Measurements from ENCODE around the gene TXNRD1. TPM values are rescaled to one million over a fixed set of nuclear protein-coding genes. Genes with fewer than 3 reads are reported as not detected.
A peak's percentile ranks its signal among the peaks of the same experiment; 100 is the strongest.
"Not testable (repeated sequence)": the region's sequence is repeated elsewhere in the genome, so short reads cannot be mapped to it uniquely, and the experiment has no call there.

TXNRD1 gene
- total RNA-seq, 4 donors from 2014 or later = 170 to 313 (median 247) TPM

GRCh38 chr12:104172570-104172947, 43.0 kb upstream of the TXNRD1 start:
- ATAC-seq (ENCODE audit: low FRiP score) (no peak), DNase-seq (ENCODE audit: low spot score) (no peak)
- TF ChIP-seq CTCF (IDR thresholded peaks at IDR 0.05) = no peak

DNA sequence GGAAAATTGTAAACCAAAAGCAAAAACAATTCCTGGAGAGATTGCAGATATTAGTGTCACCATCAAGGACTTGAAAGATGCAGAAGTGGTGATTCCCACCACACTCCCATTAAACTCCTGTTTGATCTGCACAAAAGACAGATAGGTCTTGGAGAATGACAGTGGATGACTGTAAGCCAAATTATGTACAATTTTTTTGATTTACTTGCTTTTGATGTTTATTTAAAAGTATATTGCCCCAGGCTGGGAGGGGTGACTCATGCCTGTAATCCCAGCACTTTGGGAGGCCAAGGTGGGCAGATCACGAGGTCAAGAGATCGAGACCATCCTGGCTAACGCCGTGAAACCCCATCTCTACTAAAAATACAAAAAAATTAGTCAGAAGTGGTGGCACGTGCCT, 41.8 kb upstream of the TXNRD1 start:
- not testable (repeated sequence) for ATAC-seq (ENCODE audit: low FRiP score); DNase-seq (ENCODE audit: low spot score)

DNA sequence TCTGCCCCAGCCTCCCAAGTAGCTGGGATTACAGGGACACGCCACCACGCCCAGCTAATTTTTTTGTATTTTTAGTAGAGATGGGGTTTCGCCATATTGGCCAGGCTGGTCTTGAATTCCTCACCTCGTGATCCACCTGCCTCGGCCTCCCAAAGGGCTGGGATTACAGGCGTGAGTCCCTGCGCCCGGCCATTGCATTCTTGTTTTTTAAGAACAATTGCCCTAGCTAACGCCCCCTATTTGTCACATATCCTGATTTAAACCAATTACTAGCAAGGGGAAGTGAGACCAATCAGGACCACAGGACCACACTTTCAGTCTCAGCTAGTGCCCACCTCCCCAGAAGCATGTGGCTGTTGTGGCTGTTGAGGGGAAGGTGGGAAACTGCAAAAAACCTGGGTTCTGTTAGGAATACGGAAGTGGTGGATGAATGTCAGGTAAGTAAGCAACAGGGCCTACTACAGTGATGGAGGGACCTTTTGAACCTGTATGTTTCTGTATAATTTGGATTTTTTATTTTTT, 39.8 kb upstream of the TXNRD1 start:
- no peak for DNase-seq (ENCODE audit: low spot score)
- ATAC-seq (ENCODE audit: low FRiP score) = no peak
- TF ChIP-seq CTCF (IDR thresholded peaks at IDR 0.05) = no peak

DNA sequence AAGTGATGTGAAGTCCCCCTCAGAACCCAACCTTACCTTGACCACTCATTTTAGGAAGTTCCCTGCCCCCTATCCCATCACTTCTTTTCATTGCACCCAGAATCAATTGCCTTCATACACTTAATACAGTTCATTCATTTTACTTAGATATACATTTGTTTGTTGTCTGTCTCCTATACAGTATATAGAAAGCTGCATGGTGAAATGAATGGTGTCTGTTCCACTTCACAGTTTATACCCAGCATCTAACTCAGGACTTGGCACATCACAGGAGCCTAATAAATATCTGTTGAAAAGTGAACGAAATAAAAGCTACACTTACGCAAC, 38.3 kb upstream of the TXNRD1 start:
- no peak for TF ChIP-seq CTCF (IDR thresholded peaks at IDR 0.05)
- DNase-seq (ENCODE audit: low spot score) (no peak), ATAC-seq (ENCODE audit: low FRiP score) (no peak)

- no peak for TF ChIP-seq CTCF (IDR thresholded peaks at IDR 0.05)
Observed at GRCh38 chr12:104177663-104178501, 37.7 kb upstream of the TXNRD1 start.

DNA sequence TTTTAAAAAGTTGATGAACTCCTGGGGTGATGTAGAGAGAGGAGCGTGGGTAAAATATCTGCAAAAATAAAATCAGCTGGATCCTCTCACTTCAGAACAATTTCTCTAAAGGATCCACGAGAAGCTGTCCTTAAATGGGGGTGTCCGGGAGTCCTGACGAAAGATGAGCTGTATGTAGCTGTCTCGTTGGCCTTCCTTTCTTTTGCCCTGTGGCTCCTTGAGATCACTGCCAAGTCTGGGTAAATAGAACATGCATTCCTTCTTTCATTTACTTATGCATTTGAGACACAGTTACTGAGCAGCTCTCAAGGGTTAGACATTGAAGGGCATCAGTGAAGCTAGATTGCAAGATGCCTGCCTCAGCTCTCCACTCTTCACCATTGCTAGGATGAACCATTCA, 35.2 kb upstream of the TXNRD1 start:
- DNase-seq (ENCODE audit: low spot score) = no peak

More at GRCh38 chr12:104177663-104178501, 37.7 kb upstream of the TXNRD1 start:
- ATAC-seq (ENCODE audit: low FRiP score) = peak; percentile 90
- DNase-seq (ENCODE audit: low spot score) = peak; percentile 40

DNA sequence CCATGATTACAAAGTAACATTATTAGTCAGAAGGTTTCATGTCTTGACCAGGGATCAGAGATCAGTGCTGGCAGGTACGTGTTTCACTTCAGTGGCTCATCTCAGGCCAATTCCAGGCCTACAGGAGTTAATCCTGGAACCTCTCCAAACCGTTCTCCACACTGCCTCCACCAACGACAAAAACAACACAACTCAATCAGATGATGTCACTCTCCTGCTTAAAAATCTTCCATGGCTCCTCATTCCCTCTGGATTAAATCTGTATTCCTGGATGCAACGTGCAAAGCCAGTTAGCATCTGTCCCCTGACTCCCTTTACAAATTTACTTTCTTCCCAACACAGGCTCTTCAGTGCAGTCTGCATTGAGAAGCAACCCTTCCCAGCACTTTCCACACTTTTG, 34.3 kb upstream of the TXNRD1 start:
- ATAC-seq (ENCODE audit: low FRiP score) (no peak), DNase-seq (ENCODE audit: low spot score) (no peak)
- no peak for TF ChIP-seq CTCF (IDR thresholded peaks at IDR 0.05)

More for the DNA sequence above, 35.2 kb upstream of the TXNRD1 start:
- TF ChIP-seq CTCF (IDR thresholded peaks at IDR 0.05) = no peak
- ATAC-seq (ENCODE audit: low FRiP score) = no peak
